Stimulated activated naive CD4-positive, alpha-beta T cell treated with Interleukin-2 at 50 U/mL for 16 hours (primary cell): Measurements from ENCODE around the gene ADGRG4.
"Not testable (repeated sequence)": the region's sequence is repeated elsewhere in the genome, so short reads cannot be mapped to it uniquely, and the experiment has no call there.

Experiments used
- DNase-seq: peaks from one replicate; lab custom pipeline; 2025; lab: John Stamatoyannopoulos, UW

Gene ADGRG4

DNA sequence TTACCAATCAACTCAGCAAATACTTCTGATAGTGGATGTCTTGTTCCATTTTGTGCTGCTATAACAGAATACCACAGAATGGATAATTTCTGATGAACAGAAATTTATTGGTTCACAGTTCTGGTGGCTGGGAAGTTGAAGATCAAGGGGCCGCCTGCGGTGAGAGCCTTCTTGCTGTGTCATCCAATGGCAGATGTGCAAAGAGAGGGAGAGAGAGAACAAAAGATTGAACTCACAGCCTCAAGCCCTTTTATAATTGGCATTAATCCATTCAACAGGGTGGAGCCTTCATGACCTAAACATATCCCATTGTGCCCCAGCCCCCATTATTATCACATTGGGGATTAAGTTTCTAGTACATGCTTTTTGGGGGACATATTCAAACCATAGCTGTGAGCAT, 86.1 kb downstream of the ADGRG4 start:
- no peak for DNase-seq

- no peak for DNase-seq
Measured at GRCh38 chrX:136387951-136388502, 87.3 kb downstream of the ADGRG4 start.

- no peak for DNase-seq
Measured at GRCh38 chrX:136390921-136391320, 90.2 kb downstream of the ADGRG4 start.

GRCh38 chrX:136395271-136395670, 94.5 kb downstream of the ADGRG4 start:
- no peak for DNase-seq

- no peak for DNase-seq
Measured at GRCh38 chrX:136397001-136397400, 96.2 kb downstream of the ADGRG4 start.

DNA sequence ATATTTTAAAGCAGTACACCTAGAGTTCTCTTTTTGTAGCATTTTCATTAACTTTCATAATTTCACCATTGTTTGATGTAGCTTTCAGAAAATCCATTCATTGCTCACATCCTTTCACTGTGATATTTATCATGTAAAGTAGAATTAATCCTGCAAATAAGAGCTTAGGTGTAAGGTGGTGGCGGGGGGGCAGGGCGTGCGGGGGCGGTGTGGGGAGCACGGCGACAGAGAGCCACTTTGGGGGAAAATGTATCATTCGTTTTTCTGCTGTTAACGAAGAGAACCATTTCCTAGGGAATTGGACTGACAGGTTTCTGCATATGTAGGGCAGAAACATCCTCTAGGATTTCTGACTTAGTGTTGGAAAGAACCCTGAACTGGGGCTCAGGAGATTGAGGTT, 104.4 kb downstream of the ADGRG4 start:
- DNase-seq = no peak

GRCh38 chrX:136417806-136418205, 117.0 kb downstream of the ADGRG4 start:
- DNase-seq = no peak

- DNase-seq = no peak
Measured at GRCh38 chrX:136421338-136421737, 120.6 kb downstream of the ADGRG4 start.

DNA sequence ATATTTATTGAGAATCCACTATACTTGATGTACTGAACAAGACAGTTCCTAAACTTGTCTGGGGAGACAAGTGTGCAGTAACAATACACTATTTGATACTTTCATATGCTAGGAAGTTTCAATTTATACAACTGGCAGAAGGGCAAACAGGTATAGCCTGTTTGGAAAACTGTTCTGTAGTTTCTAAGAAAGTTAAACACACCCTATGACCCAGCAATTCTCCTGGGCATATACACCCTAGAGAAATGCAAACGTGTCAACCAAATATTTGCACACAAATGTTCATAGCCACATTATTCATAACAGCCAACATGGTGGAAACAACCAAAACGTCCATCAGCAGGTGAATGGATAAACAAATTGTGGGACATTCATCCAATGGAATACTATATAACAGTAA, 123.0 kb downstream of the ADGRG4 start:
- no peak for DNase-seq

DNA sequence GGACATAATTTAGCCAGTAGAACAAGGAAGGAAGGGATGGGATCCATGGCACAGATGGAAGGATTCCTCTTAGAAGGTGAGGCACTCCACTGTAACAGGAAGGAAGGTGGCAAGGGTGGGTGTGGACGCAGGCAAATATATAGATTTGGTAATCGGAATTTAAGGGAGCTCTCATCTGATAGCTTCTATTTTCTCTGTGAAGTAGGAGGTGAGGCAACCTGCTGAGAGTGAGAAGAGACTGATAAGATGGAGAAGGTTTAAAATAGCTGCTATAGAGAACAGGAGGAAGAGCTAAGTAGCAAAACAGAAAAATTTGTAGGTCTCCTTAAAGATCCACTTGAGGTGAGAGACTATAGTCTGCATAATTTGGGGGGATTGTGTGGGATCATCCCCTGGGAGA, 125.2 kb downstream of the ADGRG4 start:
- DNase-seq = no peak

DNA sequence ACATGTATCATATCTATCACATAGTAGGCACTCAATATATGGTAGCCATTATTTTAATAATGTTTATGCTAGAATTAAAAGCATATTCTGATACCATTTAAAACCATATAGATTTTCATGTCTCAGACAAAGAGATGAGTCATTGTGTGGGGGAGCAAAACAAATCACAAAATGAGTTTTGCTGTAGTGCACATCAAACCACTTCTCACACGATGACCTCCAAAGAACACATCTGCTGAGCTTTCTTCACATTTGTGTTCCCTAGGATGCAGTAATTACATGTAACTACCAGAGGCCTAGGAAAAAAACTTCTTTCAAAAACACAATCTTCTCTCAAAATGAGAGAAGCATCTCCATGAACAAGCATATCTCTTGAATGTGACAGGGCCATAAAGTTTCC, 130.9 kb downstream of the ADGRG4 start:
- no peak for DNase-seq

DNA sequence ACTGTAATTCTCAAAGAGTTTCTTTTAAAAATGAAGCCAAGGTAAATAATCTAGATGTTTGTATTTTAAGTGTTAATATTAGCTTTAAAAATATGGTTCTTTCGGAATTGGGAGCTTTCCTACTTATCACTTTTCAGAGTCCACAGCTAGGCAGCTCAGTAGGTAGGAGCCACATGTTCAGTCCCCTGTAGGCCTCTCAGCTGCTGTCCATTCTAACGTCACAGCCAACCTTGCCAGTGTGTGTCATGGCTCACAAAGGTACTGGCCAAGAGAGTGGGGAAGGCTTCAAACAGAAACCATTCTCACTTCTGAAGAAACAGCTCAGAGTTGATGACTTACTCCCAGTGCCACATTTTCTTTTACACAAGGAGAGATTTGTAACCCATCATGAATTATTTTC, 137.0 kb downstream of the ADGRG4 start:
- DNase-seq = no peak

GRCh38 chrX:136438192-136438591, 137.4 kb downstream of the ADGRG4 start:
- no peak for DNase-seq

- not testable (repeated sequence) for DNase-seq
Measured at GRCh38 chrX:136445674-136446073, 144.9 kb downstream of the ADGRG4 start.

GRCh38 chrX:136446208-136446607, 145.4 kb downstream of the ADGRG4 start:
- DNase-seq = no peak

DNA sequence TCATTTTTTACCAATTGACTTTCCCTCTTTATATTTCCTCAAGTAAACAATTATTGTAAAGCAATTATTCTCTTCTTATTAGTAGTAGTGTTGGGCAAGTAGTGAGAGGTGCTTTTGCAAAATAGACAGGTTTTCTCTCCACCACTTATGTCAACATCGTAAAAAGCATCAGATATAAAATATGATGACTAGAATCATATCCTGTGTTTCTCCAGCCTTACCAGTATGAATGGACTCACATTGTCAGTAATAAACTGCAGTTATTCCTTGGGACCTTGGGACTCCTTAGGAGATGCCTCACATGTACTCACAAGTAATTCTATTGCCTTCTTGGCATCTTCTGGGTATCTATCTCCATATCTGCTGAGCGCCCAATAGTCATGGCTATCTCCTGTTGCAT, 146.5 kb downstream of the ADGRG4 start:
- no peak for DNase-seq

- DNase-seq = no peak
Measured at GRCh38 chrX:136447968-136448367, 147.2 kb downstream of the ADGRG4 start.

GRCh38 chrX:136450050-136450830, 149.5 kb downstream of the ADGRG4 start:
- no peak for DNase-seq

DNA sequence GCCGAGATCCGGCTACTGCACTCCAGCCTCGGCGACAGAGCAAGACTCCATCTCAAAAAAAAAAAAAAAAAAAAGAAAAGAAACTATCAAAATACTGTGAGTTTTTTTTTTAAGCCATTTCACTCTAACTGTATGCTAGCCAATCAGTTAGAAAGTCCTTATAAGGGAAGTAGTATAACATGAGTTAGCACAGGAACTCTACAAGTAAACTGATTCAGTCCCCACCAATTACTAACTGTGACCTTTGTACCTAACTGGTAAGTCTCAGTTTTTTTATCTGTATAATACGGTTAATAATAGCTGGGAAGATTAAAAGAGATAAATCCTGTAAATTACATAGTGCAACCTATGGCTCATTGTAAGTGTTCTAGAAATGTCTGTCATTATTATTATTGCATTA, 151.9 kb downstream of the ADGRG4 start:
- no peak for DNase-seq

DNA sequence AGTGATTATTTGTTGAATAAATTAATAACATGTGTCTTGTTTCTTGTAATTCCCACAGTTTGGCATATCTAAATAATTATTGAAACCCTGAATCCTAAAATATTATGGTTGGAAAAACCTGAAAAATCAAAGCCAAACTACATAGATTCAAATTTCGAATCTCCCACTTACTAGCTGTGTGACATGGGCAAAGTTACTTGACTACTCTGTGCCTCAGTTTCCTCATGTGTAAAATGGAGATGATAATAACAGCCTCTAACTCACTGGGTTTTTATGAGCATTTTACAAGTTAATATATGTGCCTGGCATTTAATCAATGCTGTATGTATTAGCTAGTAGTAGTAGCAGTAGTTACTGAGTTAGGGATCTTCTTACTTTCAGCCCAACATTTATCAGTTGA, 152.4 kb downstream of the ADGRG4 start:
- no peak for DNase-seq

GRCh38 chrX:136453771-136454170, 153.0 kb downstream of the ADGRG4 start:
- no peak for DNase-seq

DNA sequence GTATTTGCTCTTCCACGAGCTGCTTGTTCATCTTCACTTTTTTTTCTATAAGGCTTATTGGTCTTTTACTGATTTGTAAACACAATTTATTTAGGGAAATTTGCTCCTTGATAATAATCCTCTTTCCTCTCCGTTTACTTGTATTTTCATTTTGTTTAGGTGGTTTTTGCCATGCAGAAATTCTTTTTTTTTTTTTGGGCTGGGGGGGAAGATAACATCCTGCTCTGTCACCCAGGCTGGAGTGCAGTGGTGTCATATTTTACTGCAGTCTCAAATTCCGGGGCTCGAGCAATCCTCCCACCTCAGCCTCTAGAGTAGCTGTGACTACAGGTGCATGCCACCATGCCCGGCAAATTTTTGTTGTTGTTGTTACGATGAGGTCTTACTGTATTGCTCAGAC, 155.4 kb downstream of the ADGRG4 start:
- no peak for DNase-seq

DNA sequence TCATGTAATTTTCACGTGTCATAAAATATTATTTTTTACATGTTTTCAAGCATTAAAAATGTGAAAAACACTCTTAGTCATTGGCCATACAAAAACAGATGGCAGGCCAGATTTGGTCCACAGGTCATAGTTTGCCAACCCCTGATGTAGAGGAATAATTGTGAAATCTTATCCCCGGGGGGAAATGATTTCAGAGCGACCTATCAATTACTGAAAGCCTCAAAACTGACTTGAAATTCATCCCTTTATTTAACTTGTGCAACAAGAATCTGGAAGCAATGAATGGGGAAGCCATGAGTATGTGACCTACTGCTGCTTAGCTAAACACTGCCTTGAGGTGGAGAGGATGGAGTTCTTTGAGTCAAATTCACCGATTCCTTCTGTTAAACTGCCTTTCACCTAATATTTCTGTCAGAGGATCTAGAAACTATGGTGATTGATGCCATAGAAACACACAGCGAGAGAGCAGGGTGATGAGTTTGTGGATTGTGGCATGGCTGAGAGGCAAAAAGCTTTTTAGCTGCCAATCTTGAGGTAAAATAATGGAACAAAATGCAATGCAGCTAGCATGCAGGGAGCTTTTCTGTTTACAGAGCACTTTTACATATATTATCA, 156.6 kb downstream of the ADGRG4 start:
- DNase-seq = no peak

GRCh38 chrX:136464589-136464988, 163.8 kb downstream of the ADGRG4 start:
- DNase-seq = no peak
